PFSK-1 (cell line): ENCODE measurements around the gene NRP2.

ENCODE experiments used
- FOXP2 ChIP-seq: optimal IDR thresholded peaks from 2 replicates; pipeline ENCODE3; 2011; ENCODE audit warnings: borderline replicate concordance, control low read depth, inconsistent platforms; ENCODE audit not compliant: insufficient read depth; ENCODE audit errors: extremely low read length, extremely low read depth
- POLR2AphosphoS5 ChIP-seq: IDR thresholded peaks from 2 replicates; pipeline ENCODE4 v1.6.1; 2012; ENCODE audit warnings: low read depth, mild to moderate bottlenecking, control low read depth, low read length, moderate library complexity
- SIN3A ChIP-seq: IDR thresholded peaks from 2 replicates; pipeline ENCODE4 v1.6.1; 2012; ENCODE audit warnings: mild to moderate bottlenecking, low read length, moderate library complexity, borderline replicate concordance; ENCODE audit not compliant: insufficient read depth
- TAF1 ChIP-seq: IDR thresholded peaks from 2 replicates; pipeline ENCODE4 v1.6.1; 2012; ENCODE audit warnings: low read length, control low read depth, borderline replicate concordance; ENCODE audit not compliant: insufficient read depth
- TF ChIP-seq, protein P1 (sequence below), 2 experiments: IDR thresholded peaks; 2 replicates each; pipeline versions ENCODE4 v1.6.1 to v1.8.0; 2011 to 2012; ENCODE audit warnings: low read depth in 2 of 2, low read length in 2 of 2, control low read depth in 1 of 2, inconsistent platforms in 1 of 2, mild to moderate bottlenecking in 1 of 2, moderate library complexity in 1 of 2; ENCODE audit not compliant: insufficient read depth in 1 of 2

The NRP2 gene

DNA sequence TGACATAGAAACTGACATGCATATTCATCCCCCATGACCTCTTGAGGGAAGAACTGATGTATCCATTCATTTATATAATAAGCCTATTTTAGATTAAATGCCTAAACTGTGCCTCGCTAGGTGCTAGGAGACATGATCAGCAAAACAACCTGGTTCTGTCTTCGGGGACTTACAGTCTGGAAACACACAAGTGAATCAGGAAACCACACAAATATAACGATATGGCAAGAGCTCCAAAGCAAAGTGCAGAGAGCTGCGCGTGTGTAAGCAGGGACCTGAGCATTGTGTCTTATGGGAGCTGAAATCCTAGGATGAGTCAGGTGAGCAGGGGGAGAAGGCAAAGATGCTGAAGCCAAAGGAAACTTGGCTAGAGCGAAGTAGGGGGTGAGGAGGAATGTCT lies 120.6 kb downstream of the NRP2 start:
- TF ChIP-seq POLR2AphosphoS5 (no peak), SIN3A (no peak), FOXP2 (no peak), TAF1 (no peak)
- TF ChIP-seq, protein P1, sequence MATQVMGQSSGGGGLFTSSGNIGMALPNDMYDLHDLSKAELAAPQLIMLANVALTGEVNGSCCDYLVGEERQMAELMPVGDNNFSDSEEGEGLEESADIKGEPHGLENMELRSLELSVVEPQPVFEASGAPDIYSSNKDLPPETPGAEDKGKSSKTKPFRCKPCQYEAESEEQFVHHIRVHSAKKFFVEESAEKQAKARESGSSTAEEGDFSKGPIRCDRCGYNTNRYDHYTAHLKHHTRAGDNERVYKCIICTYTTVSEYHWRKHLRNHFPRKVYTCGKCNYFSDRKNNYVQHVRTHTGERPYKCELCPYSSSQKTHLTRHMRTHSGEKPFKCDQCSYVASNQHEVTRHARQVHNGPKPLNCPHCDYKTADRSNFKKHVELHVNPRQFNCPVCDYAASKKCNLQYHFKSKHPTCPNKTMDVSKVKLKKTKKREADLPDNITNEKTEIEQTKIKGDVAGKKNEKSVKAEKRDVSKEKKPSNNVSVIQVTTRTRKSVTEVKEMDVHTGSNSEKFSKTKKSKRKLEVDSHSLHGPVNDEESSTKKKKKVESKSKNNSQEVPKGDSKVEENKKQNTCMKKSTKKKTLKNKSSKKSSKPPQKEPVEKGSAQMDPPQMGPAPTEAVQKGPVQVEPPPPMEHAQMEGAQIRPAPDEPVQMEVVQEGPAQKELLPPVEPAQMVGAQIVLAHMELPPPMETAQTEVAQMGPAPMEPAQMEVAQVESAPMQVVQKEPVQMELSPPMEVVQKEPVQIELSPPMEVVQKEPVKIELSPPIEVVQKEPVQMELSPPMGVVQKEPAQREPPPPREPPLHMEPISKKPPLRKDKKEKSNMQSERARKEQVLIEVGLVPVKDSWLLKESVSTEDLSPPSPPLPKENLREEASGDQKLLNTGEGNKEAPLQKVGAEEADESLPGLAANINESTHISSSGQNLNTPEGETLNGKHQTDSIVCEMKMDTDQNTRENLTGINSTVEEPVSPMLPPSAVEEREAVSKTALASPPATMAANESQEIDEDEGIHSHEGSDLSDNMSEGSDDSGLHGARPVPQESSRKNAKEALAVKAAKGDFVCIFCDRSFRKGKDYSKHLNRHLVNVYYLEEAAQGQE (IDR thresholded peaks at IDR 0.05; ENCODE audit: insufficient read depth in 1 of 2, low read depth in 2 of 2, low read length in 2 of 2): no peak

GRCh38 chr2:205803500-205803899 lies 121.2 kb downstream of the NRP2 start:
- TF ChIP-seq SIN3A: no peak
- no peak for TF ChIP-seq FOXP2
- TF ChIP-seq POLR2AphosphoS5: no peak
- no peak for TF ChIP-seq TAF1
- TF ChIP-seq, protein P1 (IDR thresholded peaks at IDR 0.05; ENCODE audit: insufficient read depth in 1 of 2, low read depth in 2 of 2, low read length in 2 of 2): no peak

DNA sequence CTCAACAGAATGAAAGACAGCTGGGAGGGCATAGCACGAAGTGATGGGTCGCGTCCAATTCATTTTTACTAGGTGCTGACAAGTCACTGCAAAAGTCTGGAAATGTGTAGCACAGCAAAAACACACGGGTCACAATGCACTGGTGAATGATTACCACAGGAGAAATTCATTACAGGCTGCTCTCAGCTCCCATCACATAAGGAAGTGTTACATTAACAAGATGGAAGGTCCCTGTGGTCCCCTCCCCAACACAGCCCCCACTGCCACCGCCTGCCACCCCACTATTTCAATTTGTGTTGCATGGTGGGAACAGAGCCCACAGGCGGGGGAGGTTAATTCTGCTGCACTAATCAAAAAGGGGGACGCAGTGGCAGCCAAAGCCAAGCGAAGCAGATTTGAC lies 122.8 kb downstream of the NRP2 start:
- TF ChIP-seq POLR2AphosphoS5 (no peak), TAF1 (no peak), FOXP2 (no peak), SIN3A (no peak)
- TF ChIP-seq, protein P1 (IDR thresholded peaks at IDR 0.05; ENCODE audit: insufficient read depth in 1 of 2, low read depth in 2 of 2, low read length in 2 of 2): no peak

- TF ChIP-seq SIN3A: no peak
- TF ChIP-seq, protein P1 (IDR thresholded peaks at IDR 0.05; ENCODE audit: insufficient read depth in 1 of 2, low read depth in 2 of 2, low read length in 2 of 2): no peak
- TF ChIP-seq POLR2AphosphoS5: no peak
- no peak for TF ChIP-seq FOXP2
- no peak for TF ChIP-seq TAF1
Observed at GRCh38 chr2:205806143-205806905, 124.0 kb downstream of the NRP2 start.

GRCh38 chr2:205807229-205807628 lies 124.9 kb downstream of the NRP2 start:
- TF ChIP-seq TAF1: no peak
- TF ChIP-seq FOXP2: no peak
- TF ChIP-seq, protein P1 (IDR thresholded peaks at IDR 0.05; ENCODE audit: insufficient read depth in 1 of 2, low read depth in 2 of 2, low read length in 2 of 2): no peak
- TF ChIP-seq SIN3A: no peak
- TF ChIP-seq POLR2AphosphoS5: no peak
